Uterus (tissue), 4 donors: ENCODE data around the gene KANSL1. TPM values are rescaled to one million over a fixed set of nuclear protein-coding genes. Genes with fewer than 3 reads are reported as not detected.

Experiments
- DNase-seq, 2 donors: peaks; one replicate each; pipeline ENCODE4 v3.0.0-alpha.2; 2019 to 2020
- H3K27ac ChIP-seq, 2 donors: fragments of 200-600 bp; sonication (generic); 1 replicate in 1 of 2; 2 replicates in 1 of 2; pipeline ENCODE4 v1.5.1; 2016 to 2018
- H3K27me3 ChIP-seq, 2 donors: fragments of 200-600 bp; sonication (generic); one replicate each; pipeline ENCODE4 v1.5.1; 2018 to 2019; ENCODE audit warnings: control low read depth in 1 of 2
- H3K36me3 ChIP-seq, 2 donors: fragments of 200-600 bp; sonication (generic); one replicate each; pipeline ENCODE4 v1.5.1; 2019; ENCODE audit warnings: control low read depth in 1 of 2
- H3K4me1 ChIP-seq, 2 donors: fragments of 200-600 bp; sonication (generic); one replicate each; pipeline ENCODE4 v1.5.1; 2018 to 2019; ENCODE audit warnings: control low read depth in 1 of 2
- H3K4me3 ChIP-seq, 2 donors: fragments of 200-600 bp; sonication (generic); 1 replicate in 1 of 2; 2 replicates in 1 of 2; pipeline ENCODE4 v1.5.1; 2018 to 2019; ENCODE audit warnings: mild to moderate bottlenecking in 1 of 2
- H3K9me3 ChIP-seq, 2 donors: fragments of 200-600 bp; sonication (generic); one replicate each; pipeline ENCODE4 v1.5.1; 2019; ENCODE audit warnings: control low read depth in 1 of 2
- CTCF ChIP-seq, 4 experiments: fragments of 200-600 bp in 2 of 4; fragments of 450-650 bp in 2 of 4; sonication (generic) in 2 of 4; IDR thresholded peaks; one replicate each; pipeline ENCODE4 v1.5.1; 2016 to 2019; ENCODE audit warnings: antibody characterized with exemption in 4 of 4, mild to moderate bottlenecking in 2 of 4, moderate library complexity in 1 of 4
- POLR2A ChIP-seq, 2 donors: fragments of 450-650 bp; IDR thresholded peaks; one replicate each; pipeline ENCODE4 v1.6.1; 2016; ENCODE audit warnings: antibody characterized with exemption in 2 of 2, mild to moderate bottlenecking in 1 of 2, moderate library complexity in 1 of 2
- intact Hi-C: fragments of 100-400 bp; cut with DNase I; formaldehyde crosslinking; loops from one replicate; pipeline ENCODE4 v1.15.1; 2023; ENCODE audit warnings: low total_unique reads
- total RNA-seq, 4 donors: library from RNA; depleted of rRNA in 3 of 4; stranded (reverse); fragments of >200 nt in 3 of 4; gene quantifications; one replicate each; pipeline versions ENCODE4 v1.1.0 to v1.2.4, GENCODE V29; 2014 to 2023
- donor health status: DM: yes; HTN: yes; CAD: no.

KANSL1 gene
- total RNA-seq, 4 donors from 2014 or later = 55.8 to 192 (median 146) TPM

- H3K27ac ChIP-seq = no peak overlapping the region
- peaks cover 0 to 2% of the 10 kb centered on the region in 2 donors for H3K4me1 ChIP-seq
- no peaks in the 10 kb centered on the region for H3K36me3 ChIP-seq
- H3K4me3 ChIP-seq = no peak overlapping the region
- H3K27me3 ChIP-seq = no peaks in the 10 kb centered on the region
- TF ChIP-seq CTCF (IDR thresholded peaks at IDR 0.05) = no peak
- no peak for TF ChIP-seq POLR2A (IDR thresholded peaks at IDR 0.05)
- intact Hi-C loops = no loop called here
- DNase-seq = no peak
- H3K9me3 ChIP-seq = no peaks in the 10 kb centered on the region
These were observed 69.6 kb downstream of the KANSL1 start for GRCh38 chr17:46123607-46124006.

GRCh38 chr17:46122486-46122871 is 70.8 kb downstream of the KANSL1 start:
- no peak for DNase-seq
- intact Hi-C loops = no loop called here
- TF ChIP-seq POLR2A (IDR thresholded peaks at IDR 0.05) (no peak), CTCF (IDR thresholded peaks at IDR 0.05) (no peak)
- Histone ChIP-seq H3K27ac (no peak overlapping the region), H3K4me1 (peaks cover 0 to 3% of the 10 kb centered on the region in 2 donors), H3K27me3 (no peaks in the 10 kb centered on the region), H3K9me3 (no peaks in the 10 kb centered on the region), H3K36me3 (no peaks in the 10 kb centered on the region), H3K4me3 (no peak overlapping the region)

- Histone ChIP-seq H3K4me1 (peaks cover 0 to 8% of the 10 kb centered on the region in 2 donors), H3K4me3 (no peak overlapping the region), H3K27ac (no peak overlapping the region), H3K27me3 (no peaks in the 10 kb centered on the region), H3K9me3 (no peaks in the 10 kb centered on the region), H3K36me3 (no peaks in the 10 kb centered on the region)
- TF ChIP-seq CTCF (IDR thresholded peaks at IDR 0.05) (no peak), POLR2A (IDR thresholded peaks at IDR 0.05) (no peak)
- intact Hi-C loops = no loop called here
- DNase-seq = no peak
These were observed 71.3 kb downstream of the KANSL1 start for GRCh38 chr17:46121841-46122485.

GRCh38 chr17:46121165-46121764 is 72.0 kb downstream of the KANSL1 start:
- no peak for TF ChIP-seq CTCF (IDR thresholded peaks at IDR 0.05)
- TF ChIP-seq POLR2A (IDR thresholded peaks at IDR 0.05) = no peak
- Histone ChIP-seq H3K36me3 (no peaks in the 10 kb centered on the region), H3K27me3 (no peaks in the 10 kb centered on the region), H3K27ac (no peak overlapping the region), H3K4me1 (peaks cover 0 to 9% of the 10 kb centered on the region in 2 donors), H3K9me3 (no peaks in the 10 kb centered on the region), H3K4me3 (no peak overlapping the region)
- no peak for DNase-seq
- intact Hi-C loops = no loop called here

GRCh38 chr17:46120537-46120936 is 72.7 kb downstream of the KANSL1 start:
- Histone ChIP-seq H3K27me3 (no peaks in the 10 kb centered on the region), H3K27ac (no peak overlapping the region), H3K4me1 (peaks cover 0 to 9% of the 10 kb centered on the region in 2 donors), H3K36me3 (no peaks in the 10 kb centered on the region), H3K9me3 (no peaks in the 10 kb centered on the region), H3K4me3 (no peak overlapping the region)
- intact Hi-C loops = no loop called here
- no peak for DNase-seq
- TF ChIP-seq CTCF (IDR thresholded peaks at IDR 0.05) (no peak), POLR2A (IDR thresholded peaks at IDR 0.05) (no peak)
